NCI-H2196 treated with DMSO at 0.1 percent for 48 hours (cell line): Measurements from ENCODE around the gene AGBL2.
A peak's percentile ranks its signal among the peaks of the same experiment; 100 is the strongest.
"Not testable (repeated sequence)": the region's sequence is repeated elsewhere in the genome, so short reads cannot be mapped to it uniquely, and the experiment has no call there.

ENCODE experiments used
- DNase-seq: peaks from one replicate; lab custom pipeline; 2025; ENCODE audit not compliant: unreplicated experiment; lab: John Stamatoyannopoulos, UW

Gene AGBL2

GRCh38 chr11:47636331-47636730 lies 78.8 kb downstream of the AGBL2 start:
- not testable (repeated sequence) for DNase-seq

GRCh38 chr11:47631473-47631872 lies 83.7 kb downstream of the AGBL2 start:
- no peak for DNase-seq

GRCh38 chr11:47628026-47628425 lies 87.1 kb downstream of the AGBL2 start:
- DNase-seq = no peak

GRCh38 chr11:47626234-47626633 lies 88.9 kb downstream of the AGBL2 start:
- DNase-seq = no peak

- DNase-seq = no peak
Measured at GRCh38 chr11:47620836-47621378, 94.3 kb downstream of the AGBL2 start.

- DNase-seq = no peak
Measured at GRCh38 chr11:47617417-47617809, 97.8 kb downstream of the AGBL2 start.

- DNase-seq = peak; percentile 27
Measured at GRCh38 chr11:47616726-47617416, 98.3 kb downstream of the AGBL2 start.

GRCh38 chr11:47615249-47615648 lies 99.9 kb downstream of the AGBL2 start:
- DNase-seq = no peak

- DNase-seq = no peak
Measured at GRCh38 chr11:47611348-47611794, 103.8 kb downstream of the AGBL2 start.

GRCh38 chr11:47609675-47610074 lies 105.5 kb downstream of the AGBL2 start:
- no peak for DNase-seq
